Measurements from ENCODE around the gene NDUFA11. TPM values are rescaled to one million over a fixed set of nuclear protein-coding genes. Genes with fewer than 3 reads are reported as not detected.
"Not testable (repeated sequence)": the region's sequence is repeated elsewhere in the genome, so short reads cannot be mapped to it uniquely, and the experiment has no call there.

Gene NDUFA11
- total and polyA plus RNA-seq, 8 donors = 58.0 to 209 (median 90.2) TPM

- DNase-seq = peak in 3 of 6 donors; percentile 46 to 73 (median 48)
- peak; percentile 57 to 92 (median 80) for ATAC-seq
- H3K4me1 ChIP-seq = no peaks in the 10 kb centered on the region
- peaks cover 0 to 16% (median 12%) of the 10 kb centered on the region in 3 donors for H3K36me3 ChIP-seq
- H3K9me3 ChIP-seq = no peaks in the 10 kb centered on the region
- H3K27me3 ChIP-seq = no peaks in the 10 kb centered on the region
- intact Hi-C loops (cut with DNase I) = loop anchor here in 1 of 3 donors (5.0 kb wide), 1 partner anchor 85 kb away; the partner anchor contains the start of gene NRTN
- no peak overlapping the region for H3K27ac ChIP-seq
- no peak overlapping the region for H3K4me3 ChIP-seq
- FAIRE-seq = no peak
- peak; percentile 38 to 68 (median 55) for TF ChIP-seq CTCF (IDR thresholded peaks at IDR 0.05)
- 6 to 9% methylated on average over 48 of the region's 48 CpGs for WGBS, 2 donors
Observed at GRCh38 chr19:5891938-5892771, 11.4 kb downstream of the NDUFA11 start.

GRCh38 chr19:5891572-5891937 is 12.0 kb downstream of the NDUFA11 start:
- Histone ChIP-seq H3K4me3 (no peak overlapping the region), H3K27me3 (no peaks in the 10 kb centered on the region), H3K4me1 (no peaks in the 10 kb centered on the region), H3K36me3 (peaks cover 0 to 14% (median 11%) of the 10 kb centered on the region in 3 donors), H3K27ac (no peak overlapping the region), H3K9me3 (no peaks in the 10 kb centered on the region)
- 61 to 74% methylated on average over 4 of the region's 4 CpGs for WGBS, 2 donors
- TF ChIP-seq CTCF (IDR thresholded peaks at IDR 0.05) = no peak
- ATAC-seq = peak in 1 of 4 donors; percentile 2
- FAIRE-seq = no peak
- intact Hi-C loops (cut with DNase I) = loop anchor here in 1 of 3 donors (5.0 kb wide), 1 partner anchor 84 kb away; the partner anchor contains the start of gene NRTN
- DNase-seq = no peak

GRCh38 chr19:5890099-5890498 is 13.5 kb downstream of the NDUFA11 start:
- Histone ChIP-seq H3K27ac (no peak overlapping the region), H3K4me3 (no peak overlapping the region), H3K9me3 (no peaks in the 10 kb centered on the region), H3K4me1 (no peaks in the 10 kb centered on the region), H3K36me3 (peaks cover 0 to 1% (median 0%) of the 10 kb centered on the region in 3 donors), H3K27me3 (no peaks in the 10 kb centered on the region)
- ATAC-seq (no peak), FAIRE-seq (no peak), DNase-seq (no peak)
- WGBS, 2 donors = 41 to 61% methylated on average over 10 of the region's 10 CpGs
- no peak for TF ChIP-seq CTCF (IDR thresholded peaks at IDR 0.05)
- intact Hi-C loops (cut with DNase I) = loop anchor here in 1 of 3 donors (5.0 kb wide), 1 partner anchor 83 kb away; the partner anchor contains the start of gene NRTN

- Histone ChIP-seq H3K27ac (no peak overlapping the region), H3K27me3 (no peaks in the 10 kb centered on the region), H3K9me3 (no peaks in the 10 kb centered on the region), H3K36me3 (no peaks in the 10 kb centered on the region), H3K4me1 (no peaks in the 10 kb centered on the region), H3K4me3 (no peak overlapping the region)
- ATAC-seq (no peak), FAIRE-seq (no peak), DNase-seq (no peak)
- intact Hi-C loops (cut with DNase I) = no loop called here
- WGBS, 2 donors = 54 to 64% methylated on average over 17 of the region's 17 CpGs
- TF ChIP-seq CTCF (IDR thresholded peaks at IDR 0.05) = no peak
Observed at GRCh38 chr19:5889288-5889971, 14.2 kb downstream of the NDUFA11 start.

- H3K9me3 ChIP-seq; ATAC-seq; H3K4me1 ChIP-seq; DNase-seq; H3K27me3 ChIP-seq; intact Hi-C loops (cut with DNase I); H3K27ac ChIP-seq; H3K36me3 ChIP-seq; FAIRE-seq; H3K4me3 ChIP-seq: not testable (repeated sequence)
- 73 to 74% methylated on average over 11 of the region's 11 CpGs for WGBS, 2 donors
Observed at GRCh38 chr19:5884065-5884811, 19.4 kb downstream of the NDUFA11 start.

GRCh38 chr19:5883157-5883873 is 20.3 kb downstream of the NDUFA11 start:
- WGBS, 2 donors = 57 to 61% methylated on average over 9 to 13 of the region's 13 CpGs
- FAIRE-seq; H3K36me3 ChIP-seq; H3K4me1 ChIP-seq; H3K4me3 ChIP-seq; H3K27me3 ChIP-seq; DNase-seq; H3K9me3 ChIP-seq; intact Hi-C loops (cut with DNase I); H3K27ac ChIP-seq: not testable (repeated sequence)
- ATAC-seq = peak in 1 of 4 donors; percentile 34
